ENCODE measurements around the gene ZFPM1.
"Not testable (repeated sequence)": the region's sequence is repeated elsewhere in the genome, so short reads cannot be mapped to it uniquely, and the experiment has no call there.

The ZFPM1 gene

DNA sequence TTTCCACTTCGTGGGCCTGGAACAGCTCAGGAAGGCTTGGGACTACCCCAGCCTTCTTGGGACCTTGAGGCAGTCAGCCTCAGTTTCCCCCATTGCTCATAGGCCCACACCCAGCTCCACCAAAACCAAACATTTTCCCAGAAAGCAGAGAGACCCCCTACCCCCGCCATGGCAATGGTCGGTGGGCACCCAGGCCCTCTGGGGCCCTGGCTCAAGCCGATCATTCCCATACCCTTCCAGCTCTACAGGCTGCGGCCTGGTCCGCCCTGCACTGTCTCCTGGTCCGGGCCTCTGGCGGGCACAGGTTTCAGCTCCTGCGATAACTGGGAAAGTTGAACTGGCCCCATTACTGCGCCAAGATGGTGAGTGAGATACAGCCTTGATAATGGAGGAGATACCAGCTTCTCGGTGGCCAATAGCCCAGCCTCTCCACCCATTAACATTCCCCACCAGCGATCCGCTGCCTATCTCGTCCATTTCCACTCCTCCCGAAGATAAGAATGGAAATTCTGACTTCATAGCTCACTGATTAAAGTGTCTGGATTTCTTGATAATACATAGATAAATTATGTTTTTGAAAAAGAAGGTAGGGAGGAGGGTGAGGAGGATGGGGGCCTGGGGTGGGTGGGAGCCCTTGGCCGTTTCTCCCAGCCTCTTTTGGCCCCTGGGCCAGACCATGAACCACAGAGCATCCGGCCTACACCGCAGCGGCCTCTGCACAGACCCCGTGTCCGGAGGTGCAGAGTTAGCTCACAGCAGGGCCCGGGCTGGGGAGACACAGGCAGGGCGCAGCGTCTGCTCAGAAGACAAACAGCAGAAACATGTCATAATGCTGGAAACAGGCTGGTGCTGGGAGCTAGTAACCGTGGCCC lies 11.6 kb downstream of the ZFPM1 start:
- DNase-seq (ENCODE audit: low read depth, low spot score), result no peak

DNA sequence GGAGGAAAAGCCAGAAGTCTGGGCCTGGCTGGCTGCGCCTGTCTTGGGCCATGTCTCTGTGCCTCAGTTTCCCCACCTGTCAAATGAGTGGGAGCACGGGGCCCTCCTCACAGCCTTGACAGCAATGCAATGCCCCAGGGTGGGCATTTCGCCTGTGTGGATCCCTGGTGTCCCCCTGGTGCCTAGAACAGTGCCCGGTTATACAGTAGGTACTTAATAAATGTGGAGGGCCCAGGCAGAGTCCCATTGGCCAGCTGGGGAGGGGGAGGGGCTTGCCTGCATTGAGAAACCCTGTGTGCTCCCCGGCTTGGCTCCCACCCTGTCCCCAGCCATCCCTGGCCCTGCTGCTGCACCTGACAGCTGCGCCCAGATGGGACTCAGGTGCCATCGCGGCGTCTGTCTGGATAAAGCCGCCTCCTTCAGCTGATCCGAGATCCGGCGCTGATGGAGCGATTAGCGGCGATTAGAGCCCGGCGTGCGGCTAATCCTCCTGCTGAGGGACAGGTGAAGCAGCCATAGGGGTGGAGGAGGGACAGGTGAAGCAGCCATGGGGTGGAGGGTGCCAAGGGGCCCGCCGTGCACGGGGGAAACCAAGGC lies 12.4 kb downstream of the ZFPM1 start:
- no peak for DNase-seq (ENCODE audit: low read depth, low spot score)

- no peak for DNase-seq (ENCODE audit: low read depth, low spot score)
Measured at GRCh38 chr16:88466175-88466862, 13.2 kb downstream of the ZFPM1 start.

GRCh38 chr16:88466949-88467348 lies 13.9 kb downstream of the ZFPM1 start:
- no peak for DNase-seq (ENCODE audit: low read depth, low spot score)

DNA sequence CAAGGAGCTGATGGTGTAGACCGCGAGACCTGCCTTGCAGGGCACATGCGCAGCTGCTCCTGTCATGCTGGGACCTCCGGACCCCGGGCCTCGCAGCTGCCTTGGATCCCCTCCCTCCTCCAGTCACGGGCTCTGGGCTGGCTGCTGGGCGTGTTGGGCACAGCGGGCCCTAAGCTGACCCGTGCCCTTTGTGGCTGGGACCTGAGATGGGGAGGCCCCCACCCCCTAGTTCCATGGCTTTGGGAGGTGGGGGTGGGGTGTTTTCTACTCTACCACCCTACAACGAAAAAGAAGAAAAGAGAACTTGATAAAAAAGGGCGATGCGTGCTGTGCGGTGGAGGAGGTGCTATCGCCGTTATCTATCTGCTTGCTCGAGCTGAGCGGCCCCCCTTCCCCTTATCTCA lies 14.5 kb downstream of the ZFPM1 start:
- no peak for DNase-seq (ENCODE audit: low read depth, low spot score)

DNA sequence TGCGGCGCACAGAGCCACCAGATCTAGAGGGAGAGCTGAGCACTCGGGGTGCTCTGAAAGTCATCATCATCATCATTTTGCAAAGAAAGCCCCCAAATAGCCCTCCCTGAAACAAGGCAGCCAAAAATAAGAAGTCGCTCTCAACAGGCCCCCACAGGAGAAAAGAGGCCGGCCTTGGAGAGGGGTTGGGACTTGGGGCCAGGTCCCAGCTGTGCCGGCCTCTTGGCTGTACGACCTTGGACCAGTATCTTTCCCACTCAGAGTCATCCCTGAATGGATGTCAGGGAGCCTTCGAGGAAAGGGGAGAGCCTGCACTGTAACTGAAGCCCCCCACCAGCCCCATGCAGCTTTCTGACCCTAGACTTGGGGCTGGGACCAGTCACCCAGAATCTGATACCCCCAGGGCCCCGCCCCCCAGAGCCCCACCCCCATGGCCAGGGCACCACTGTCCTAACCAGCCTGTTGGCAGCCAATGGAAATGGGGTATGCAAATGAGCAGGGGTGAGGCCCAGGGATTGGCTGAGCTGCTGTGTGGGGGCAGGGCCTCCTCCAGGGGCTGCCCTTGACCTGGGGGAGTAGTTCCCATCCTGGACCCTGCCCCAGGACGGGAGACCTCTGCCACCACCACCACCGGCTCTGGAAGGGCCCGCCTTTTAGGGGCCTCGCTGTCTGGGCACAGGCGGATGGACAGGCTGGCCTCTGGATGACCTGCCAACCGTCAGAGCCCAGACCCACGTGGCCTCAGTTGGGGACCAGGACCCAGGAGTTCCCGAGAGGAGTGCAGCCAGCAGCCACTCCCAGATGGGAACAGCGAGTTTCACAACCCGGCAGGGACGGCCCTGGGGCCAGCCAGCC lies 15.4 kb downstream of the ZFPM1 start:
- DNase-seq (ENCODE audit: low read depth, low spot score), result no peak

DNA sequence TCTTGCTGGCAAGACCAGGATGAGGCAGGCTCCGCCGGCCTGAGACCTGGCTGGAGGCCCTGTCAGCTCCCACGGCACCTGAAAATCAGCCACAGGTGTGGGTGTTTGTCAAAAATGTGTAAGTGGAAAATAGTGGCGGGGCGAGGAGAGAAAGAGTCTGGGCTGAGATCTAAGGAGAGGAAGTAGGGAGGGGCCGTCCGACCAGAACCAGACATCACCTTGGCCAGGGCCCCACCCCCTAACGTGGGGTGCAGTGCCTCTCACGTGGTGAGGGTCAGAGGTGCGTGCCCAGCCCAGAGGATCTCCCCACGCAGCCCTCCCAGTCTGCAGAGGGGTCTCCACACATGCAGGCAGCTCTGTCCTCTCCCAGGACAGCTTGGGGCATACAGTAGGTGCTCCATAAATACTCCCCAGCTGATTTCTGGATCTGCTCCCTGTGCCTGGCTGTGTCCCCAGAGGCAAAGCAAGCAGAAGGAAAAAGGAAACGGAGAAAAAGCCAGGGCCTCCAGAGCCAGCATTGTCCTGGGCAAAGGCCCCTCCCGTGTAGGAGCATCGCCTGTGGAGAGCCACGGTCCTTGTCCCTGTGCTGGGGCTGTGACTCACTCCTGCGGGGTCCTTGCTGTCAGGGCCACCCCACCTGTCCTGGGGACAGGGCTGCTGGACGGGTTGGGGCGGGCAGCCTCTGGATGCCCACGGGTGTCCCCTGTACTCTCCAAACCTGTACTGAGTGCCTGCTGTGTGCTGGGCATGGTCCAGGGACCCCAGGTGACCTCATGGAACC lies 16.7 kb downstream of the ZFPM1 start:
- DNase-seq (ENCODE audit: low read depth, low spot score), result no peak

GRCh38 chr16:88470396-88470680 lies 17.3 kb downstream of the ZFPM1 start:
- not testable (repeated sequence) for DNase-seq (ENCODE audit: low read depth, low spot score)

GRCh38 chr16:88470696-88471095 lies 17.6 kb downstream of the ZFPM1 start:
- DNase-seq (ENCODE audit: low read depth, low spot score), result not testable (repeated sequence)

GRCh38 chr16:88471115-88471514 lies 18.0 kb downstream of the ZFPM1 start:
- no peak for DNase-seq (ENCODE audit: low read depth, low spot score)

GRCh38 chr16:88471575-88471974 lies 18.5 kb downstream of the ZFPM1 start:
- no peak for DNase-seq (ENCODE audit: low read depth, low spot score)

DNA sequence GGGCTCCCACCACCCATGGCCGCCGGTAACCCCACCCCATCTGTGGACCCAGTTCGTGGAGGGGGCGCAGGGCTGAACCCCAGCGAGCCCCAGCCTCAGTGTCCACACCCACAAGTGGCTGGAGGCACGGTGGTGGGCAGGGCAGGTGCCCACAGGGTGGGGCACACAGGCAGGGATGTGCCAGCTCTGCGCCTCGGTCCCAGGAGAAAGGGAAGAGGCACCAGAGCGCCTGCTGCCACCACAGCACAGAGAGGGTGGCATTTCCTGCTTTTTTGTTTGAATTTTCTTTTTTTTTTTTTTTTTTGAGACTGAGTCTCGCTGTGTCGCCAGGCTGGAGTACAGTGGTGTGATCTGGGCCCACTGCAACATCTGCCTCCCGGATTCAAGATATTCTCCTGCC lies 19.0 kb downstream of the ZFPM1 start:
- DNase-seq (ENCODE audit: low read depth, low spot score), result no peak

DNA sequence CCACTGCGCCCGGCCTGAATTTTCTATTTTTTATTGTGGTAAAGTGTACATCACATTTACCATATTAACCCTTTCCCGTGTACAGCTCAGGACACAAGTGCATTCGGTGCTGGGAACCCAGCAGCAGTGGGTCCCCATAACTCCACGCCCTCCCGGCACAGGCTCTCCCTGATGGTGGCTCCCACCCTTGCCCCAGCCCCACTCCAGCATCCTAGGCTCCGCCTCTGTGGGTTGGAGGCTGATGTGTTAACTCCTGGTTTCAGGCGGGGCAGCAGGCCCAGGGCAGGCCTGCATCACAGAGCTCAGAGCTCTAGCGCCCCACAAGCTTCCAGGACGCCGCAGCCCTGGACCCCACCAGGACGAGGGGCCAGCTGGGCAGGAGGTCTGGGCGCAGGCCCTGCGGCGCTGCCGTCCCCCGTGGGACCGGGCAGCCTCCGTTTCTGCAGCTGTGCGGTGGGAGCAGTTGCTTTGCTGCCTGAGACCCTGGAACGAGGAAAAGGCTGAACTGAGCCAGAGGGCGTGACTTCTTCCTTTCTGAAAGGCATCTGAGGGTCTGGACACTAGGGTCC lies 19.6 kb downstream of the ZFPM1 start:
- DNase-seq (ENCODE audit: low read depth, low spot score), result no peak

DNA sequence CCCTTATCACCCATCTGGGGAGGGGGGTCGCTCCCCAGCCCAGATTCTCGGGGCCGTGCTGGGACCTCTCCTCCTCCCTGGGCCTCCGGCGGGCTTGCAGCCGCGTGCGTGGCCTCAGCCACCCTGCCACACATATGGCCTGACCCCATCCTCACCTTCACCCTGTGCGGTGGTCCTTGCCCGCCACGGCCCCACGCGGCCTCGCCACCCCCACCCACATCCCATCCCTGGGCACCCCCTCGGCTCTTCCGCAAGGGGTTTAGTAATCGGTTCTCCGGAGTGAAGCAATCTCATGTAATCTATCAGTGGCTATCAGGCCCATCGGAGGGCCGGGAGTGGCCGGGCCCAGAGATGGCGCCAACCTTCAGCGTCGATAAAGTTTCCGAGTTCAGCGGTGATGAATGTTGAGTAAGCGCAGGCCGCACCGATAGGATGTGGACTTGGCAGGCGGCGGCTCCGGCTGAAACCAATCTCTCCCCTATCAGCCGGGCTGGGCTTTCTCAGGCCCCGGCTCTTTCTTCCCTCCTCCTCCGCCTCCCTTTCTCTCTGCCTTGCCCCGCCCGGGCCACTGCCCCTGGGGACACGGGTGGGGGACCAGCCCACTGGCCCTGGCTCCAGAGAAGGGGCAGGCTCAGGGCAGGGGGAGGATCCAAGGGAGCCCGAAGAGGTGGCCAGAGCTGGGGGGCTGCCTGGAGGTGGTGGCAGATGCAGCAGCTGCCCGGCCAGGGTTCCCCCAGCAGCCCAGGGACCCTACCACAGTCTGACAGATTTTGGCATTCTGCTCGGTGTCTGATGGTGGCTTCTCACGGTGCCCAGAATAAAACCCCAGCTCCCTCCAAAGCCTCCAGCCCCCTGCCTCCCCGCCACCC lies 20.8 kb downstream of the ZFPM1 start:
- no peak for DNase-seq (ENCODE audit: low read depth, low spot score)

DNA sequence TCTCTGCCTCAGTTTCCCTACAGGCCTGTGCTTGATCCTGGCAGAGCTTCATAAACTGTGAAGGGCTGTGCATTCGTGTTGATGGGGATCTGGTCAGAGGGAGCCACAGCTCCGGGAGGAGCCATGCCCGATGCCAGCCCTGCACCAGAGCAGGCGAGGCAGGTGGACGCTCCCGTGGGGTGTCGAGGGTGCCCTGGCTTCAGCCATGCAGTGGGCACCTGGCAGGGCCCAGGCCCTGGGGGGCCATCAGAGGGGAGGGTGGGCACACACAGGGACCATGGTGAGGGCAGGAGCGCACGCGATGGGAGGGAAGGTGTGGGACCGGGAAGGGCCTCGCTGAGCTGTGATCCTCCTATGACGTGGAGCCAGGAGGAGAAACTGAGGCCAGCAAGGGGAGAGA lies 22.0 kb downstream of the ZFPM1 start:
- no peak for DNase-seq (ENCODE audit: low read depth, low spot score)

GRCh38 chr16:88476203-88476602 lies 23.1 kb downstream of the ZFPM1 start:
- DNase-seq (ENCODE audit: low read depth, low spot score), result no peak

DNA sequence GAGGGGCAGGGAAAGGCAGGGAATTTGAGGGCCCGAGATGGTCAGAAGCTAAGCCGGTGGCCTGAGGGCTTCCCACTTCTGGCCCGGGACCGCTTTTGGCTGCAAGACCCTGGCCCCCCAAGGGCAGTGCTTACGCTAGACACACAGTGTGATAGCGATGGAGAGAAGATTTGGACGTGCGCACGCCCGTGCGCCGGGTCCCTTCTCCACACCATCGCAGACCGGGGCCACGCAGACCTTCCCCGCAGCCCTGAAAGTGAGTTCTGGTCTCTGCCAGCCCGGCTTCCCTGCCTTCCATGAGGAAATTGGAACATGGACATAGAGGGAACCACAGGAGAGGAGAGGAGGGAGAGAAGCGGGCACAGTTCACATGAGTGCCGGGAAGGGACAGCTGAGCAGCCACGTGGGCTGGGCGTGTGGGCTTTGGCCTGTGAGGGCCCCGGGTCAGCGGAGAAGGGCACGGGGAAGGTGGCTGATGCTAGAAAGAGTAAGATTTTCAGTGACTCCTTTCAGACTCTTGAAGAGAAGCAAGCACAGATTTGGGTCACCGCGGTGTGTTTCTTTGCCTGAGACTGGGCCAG lies 23.8 kb downstream of the ZFPM1 start:
- DNase-seq (ENCODE audit: low read depth, low spot score), result no peak

DNA sequence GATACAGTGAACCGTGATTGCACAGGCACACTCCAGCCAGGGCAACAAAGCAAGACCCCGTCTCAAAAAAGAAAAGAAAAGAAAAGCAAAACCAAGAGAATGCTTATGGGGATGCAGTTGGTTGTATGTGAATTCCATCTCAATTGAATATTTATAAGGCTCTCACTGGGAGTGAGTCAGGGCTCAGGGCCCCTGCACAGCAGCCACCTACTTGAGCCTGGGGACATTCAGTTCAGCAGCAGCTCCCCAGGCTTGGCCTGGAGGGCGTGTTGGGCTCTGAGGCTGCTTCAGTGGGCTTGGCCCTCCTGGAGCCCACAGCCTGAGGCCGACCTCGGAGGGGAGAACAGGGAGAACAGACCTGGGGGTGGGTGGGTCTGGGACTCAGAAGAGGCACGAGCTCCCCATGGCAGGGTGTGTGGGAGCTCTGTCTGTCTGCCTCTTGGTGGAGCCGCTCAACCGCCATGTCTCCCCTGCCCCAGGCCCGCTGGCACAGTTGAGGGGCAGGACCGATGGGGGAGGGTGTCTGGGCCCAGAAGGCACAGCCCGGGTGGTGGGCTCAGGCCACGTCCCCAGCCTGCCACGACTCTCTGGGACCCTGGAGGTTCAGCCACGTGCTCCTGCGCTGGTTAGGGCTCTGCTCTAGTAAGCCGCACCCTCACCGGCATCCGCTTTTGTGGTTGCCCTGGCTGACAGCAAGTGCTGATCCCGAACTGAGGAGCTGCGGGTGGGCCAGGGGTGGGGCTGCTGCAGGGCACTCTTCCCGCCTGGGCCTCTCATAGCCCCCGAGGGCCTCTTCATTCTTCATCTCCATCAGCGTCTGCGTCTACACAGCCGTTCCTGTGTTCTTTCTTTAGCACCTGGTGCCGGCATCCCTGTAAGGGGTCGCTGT lies 24.8 kb downstream of the ZFPM1 start:
- no peak for DNase-seq (ENCODE audit: low read depth, low spot score)

Measured in activated naive CD8-positive, alpha-beta T cell treated with anti-CD3 and anti-CD28 coated beads, Interleukin-2, amount 50 U/mL, for 16 hours (primary cell).